Calu3 (cell line): Measurements from ENCODE around the gene DPF3. TPM values are rescaled to one million over a fixed set of nuclear protein-coding genes. Genes with fewer than 3 reads are reported as not detected.

Experiments used
- BruUV-seq: library from RNA; stranded (reverse); fragments of 400-500 nt; replicated peaks from 2 replicates; lab custom pipeline; 2021; lab: Mats Ljungman, UMichigan
- CTCF ChIA-PET: fragments of 300-600 bp; sonication (Branson Sonifier 250); formaldehyde crosslinking; loops from one replicate; lab custom pipeline; 2022; ENCODE audit warnings: antibody characterized with exemption; lab: Charles Lee
- DNase-seq: peaks from one replicate; pipeline ENCODE4 v3.0.0; 2022
- H3K27ac Mint-ChIP-seq: one replicate; pipeline ENCODE4 v1.8.0; 2022; ENCODE audit warnings: mixed read lengths; ENCODE audit not compliant: unreplicated experiment
- H3K27me3 Mint-ChIP-seq: one replicate; pipeline ENCODE4 v1.8.0; 2022; ENCODE audit warnings: mixed read lengths; ENCODE audit not compliant: unreplicated experiment
- H3K36me3 Mint-ChIP-seq: one replicate; pipeline ENCODE4 v1.8.0; 2022; ENCODE audit warnings: mild to moderate bottlenecking, moderate library complexity, mixed read lengths; ENCODE audit not compliant: insufficient read depth, unreplicated experiment
- H3K4me1 Mint-ChIP-seq: one replicate; pipeline ENCODE4 v1.8.0; 2022; ENCODE audit warnings: mild to moderate bottlenecking, low read depth, mixed read lengths; ENCODE audit not compliant: unreplicated experiment
- H3K4me3 Mint-ChIP-seq: one replicate; pipeline ENCODE4 v1.8.0; 2022; ENCODE audit warnings: mild to moderate bottlenecking, low read depth, moderate library complexity, mixed read lengths; ENCODE audit not compliant: unreplicated experiment
- H3K9me3 Mint-ChIP-seq: one replicate; pipeline ENCODE4 v1.8.0; 2022; ENCODE audit warnings: low read depth, mixed read lengths; ENCODE audit not compliant: unreplicated experiment
- intact Hi-C: fragments of 100-400 bp; cut with micrococcal nuclease; formaldehyde crosslinking; loops from one replicate; pipeline ENCODE4 v1.10.0; 2022; ENCODE audit not compliant: unreplicated experiment
- total RNA-seq: library from RNA; stranded (reverse); gene quantifications from 2 replicates; pipeline ENCODE4 v1.2.3, GENCODE V29; 2022
- TF ChIP-seq, protein P1 (sequence below): fragments of 200-600 bp; IDR thresholded peaks from one replicate; pipeline ENCODE4 v1.8.0; 2022; ENCODE audit warnings: antibody characterized with exemption; ENCODE audit not compliant: unreplicated experiment

DPF3 gene
- total RNA-seq, 1 experiment from 2014 or later: 9.6 TPM

DNA sequence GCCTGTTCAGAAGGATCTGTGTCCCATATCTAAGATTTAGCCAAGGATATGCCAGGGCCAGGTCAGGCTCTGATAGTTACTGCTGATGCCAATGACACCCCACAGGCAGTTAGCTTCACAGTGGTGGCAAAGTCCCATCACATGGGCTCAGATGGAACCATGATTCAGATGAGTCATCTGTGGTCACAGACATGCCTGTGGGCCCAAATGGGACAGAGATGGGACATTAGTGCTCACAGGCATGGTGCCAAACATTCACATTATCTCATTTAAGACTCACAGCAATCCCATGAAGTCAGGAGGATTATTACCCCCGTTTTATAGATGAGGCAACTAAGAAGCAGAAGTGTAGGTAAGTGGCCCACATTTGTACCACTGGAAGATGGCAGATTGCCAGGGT, 207.8 kb downstream of the DPF3 start:
- DNase-seq: no peak
- Mint-ChIP-seq H3K36me3 (peaks cover 4% of the 10 kb centered on the region), H3K9me3 (no peaks in the 10 kb centered on the region), H3K4me1 (no peaks in the 10 kb centered on the region), H3K4me3 (no peak overlapping the region), H3K27ac (no peak overlapping the region), H3K27me3 (no peaks in the 10 kb centered on the region)
- no TSS peak for BruUV-seq
- CTCF ChIA-PET: no interaction called here
- intact Hi-C loops: no loop called here
- TF ChIP-seq, protein P1, sequence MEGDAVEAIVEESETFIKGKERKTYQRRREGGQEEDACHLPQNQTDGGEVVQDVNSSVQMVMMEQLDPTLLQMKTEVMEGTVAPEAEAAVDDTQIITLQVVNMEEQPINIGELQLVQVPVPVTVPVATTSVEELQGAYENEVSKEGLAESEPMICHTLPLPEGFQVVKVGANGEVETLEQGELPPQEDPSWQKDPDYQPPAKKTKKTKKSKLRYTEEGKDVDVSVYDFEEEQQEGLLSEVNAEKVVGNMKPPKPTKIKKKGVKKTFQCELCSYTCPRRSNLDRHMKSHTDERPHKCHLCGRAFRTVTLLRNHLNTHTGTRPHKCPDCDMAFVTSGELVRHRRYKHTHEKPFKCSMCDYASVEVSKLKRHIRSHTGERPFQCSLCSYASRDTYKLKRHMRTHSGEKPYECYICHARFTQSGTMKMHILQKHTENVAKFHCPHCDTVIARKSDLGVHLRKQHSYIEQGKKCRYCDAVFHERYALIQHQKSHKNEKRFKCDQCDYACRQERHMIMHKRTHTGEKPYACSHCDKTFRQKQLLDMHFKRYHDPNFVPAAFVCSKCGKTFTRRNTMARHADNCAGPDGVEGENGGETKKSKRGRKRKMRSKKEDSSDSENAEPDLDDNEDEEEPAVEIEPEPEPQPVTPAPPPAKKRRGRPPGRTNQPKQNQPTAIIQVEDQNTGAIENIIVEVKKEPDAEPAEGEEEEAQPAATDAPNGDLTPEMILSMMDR: no peak

- CTCF ChIA-PET: no interaction called here
- TF ChIP-seq, protein P1: no peak
- no peaks in the 10 kb centered on the region for H3K9me3 Mint-ChIP-seq
- no peak for DNase-seq
- intact Hi-C loops: no loop called here
- H3K27me3 Mint-ChIP-seq: no peaks in the 10 kb centered on the region
- H3K4me1 Mint-ChIP-seq: no peaks in the 10 kb centered on the region
- H3K36me3 Mint-ChIP-seq: peaks cover 4% of the 10 kb centered on the region
- H3K27ac Mint-ChIP-seq: no peak overlapping the region
- no peak overlapping the region for H3K4me3 Mint-ChIP-seq
- no TSS peak for BruUV-seq
These were observed 208.4 kb downstream of the DPF3 start for GRCh38 chr14:72685456-72685855.

DNA sequence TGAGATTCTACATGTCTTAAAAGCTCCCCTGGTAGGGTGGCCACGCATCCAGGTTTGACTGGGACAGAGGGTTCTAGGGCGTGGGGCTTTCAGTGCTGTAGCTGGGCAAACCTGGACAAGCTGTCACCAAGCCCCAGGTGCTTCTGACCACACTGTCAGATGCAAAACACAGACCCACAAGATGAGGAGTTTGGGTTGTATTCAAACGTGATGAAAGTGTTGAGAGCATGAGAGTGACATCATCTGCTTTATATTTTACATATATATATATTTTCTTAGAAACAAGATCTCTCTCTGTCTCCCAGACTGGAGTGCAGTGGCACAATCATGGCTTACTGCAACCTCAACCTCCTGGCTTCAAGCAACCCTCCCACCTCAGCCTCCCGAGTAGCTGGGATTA, 210.1 kb downstream of the DPF3 start:
- TF ChIP-seq, protein P1: no peak
- intact Hi-C loops: no loop called here
- peaks cover 4% of the 10 kb centered on the region for H3K36me3 Mint-ChIP-seq
- BruUV-seq: no TSS peak
- H3K9me3 Mint-ChIP-seq: no peaks in the 10 kb centered on the region
- DNase-seq: no peak
- no peak overlapping the region for H3K27ac Mint-ChIP-seq
- H3K4me1 Mint-ChIP-seq: no peaks in the 10 kb centered on the region
- CTCF ChIA-PET: no interaction called here
- H3K4me3 Mint-ChIP-seq: no peak overlapping the region
- H3K27me3 Mint-ChIP-seq: no peaks in the 10 kb centered on the region

DNA sequence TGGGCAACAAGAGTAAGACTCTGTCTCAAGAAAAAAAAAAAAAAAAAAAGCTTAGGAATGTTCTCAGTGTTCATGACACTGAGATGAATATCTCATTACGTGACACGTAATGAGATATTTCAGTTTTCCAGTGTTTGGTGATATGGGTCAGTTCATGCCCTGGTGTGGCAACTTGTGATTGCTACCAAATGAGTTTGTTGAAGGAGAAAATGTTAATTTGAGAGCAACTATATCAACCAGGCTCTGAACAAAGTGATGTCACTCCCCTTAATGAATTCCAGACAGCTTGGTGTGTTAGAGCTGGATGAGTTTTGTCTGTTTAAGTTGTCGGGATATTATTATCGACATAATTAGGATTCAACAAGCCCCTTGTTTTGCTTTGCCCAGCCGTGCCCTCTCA, 211.7 kb downstream of the DPF3 start:
- intact Hi-C loops: no loop called here
- Mint-ChIP-seq H3K27ac (no peak overlapping the region), H3K4me1 (no peaks in the 10 kb centered on the region), H3K9me3 (no peaks in the 10 kb centered on the region), H3K27me3 (no peaks in the 10 kb centered on the region), H3K4me3 (no peak overlapping the region), H3K36me3 (peaks cover 4% of the 10 kb centered on the region)
- CTCF ChIA-PET: no interaction called here
- DNase-seq: no peak
- TF ChIP-seq, protein P1: no peak
- BruUV-seq: no TSS peak
